HL-60 (cell line): ENCODE data around the gene NATD1.

ENCODE experiments used
- POLR2AphosphoS5 ChIP-seq: IDR thresholded peaks from 2 replicates; pipeline ENCODE4 v1.6.1; 2012; ENCODE audit warnings: low read depth
- TF ChIP-seq, protein P1 (sequence below): IDR thresholded peaks from one replicate; pipeline ENCODE4 v1.5.1; 2011; ENCODE audit warnings: low read length, control low read depth, inconsistent platforms; ENCODE audit not compliant: insufficient read depth
- TF ChIP-seq, protein P2 (sequence below): IDR thresholded peaks from 2 replicates; pipeline ENCODE4 v1.6.1; 2012; ENCODE audit warnings: low read depth; ENCODE audit not compliant: insufficient replicate concordance

DNA sequence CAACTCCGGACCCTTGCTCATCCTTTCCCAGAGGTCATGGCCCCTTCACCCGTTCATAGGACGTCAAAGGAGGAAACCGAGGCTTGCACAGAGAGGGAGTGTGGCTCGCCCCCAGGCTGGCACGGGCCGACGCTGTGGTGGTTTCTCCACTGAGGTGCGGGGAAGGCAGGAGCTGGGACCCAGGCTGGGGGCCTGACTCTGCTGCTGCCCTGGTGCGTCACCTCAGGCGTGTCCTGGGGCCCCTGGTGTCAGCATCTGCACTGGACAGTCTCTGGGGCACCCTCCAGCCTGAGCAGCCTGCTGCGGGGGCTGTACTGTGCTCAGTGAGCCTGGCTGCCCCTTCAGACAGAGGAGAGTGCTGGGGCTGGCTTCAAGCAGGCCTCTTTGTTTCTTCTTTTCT is 38.7 kb upstream of the NATD1 start:
- TF ChIP-seq, protein P1, sequence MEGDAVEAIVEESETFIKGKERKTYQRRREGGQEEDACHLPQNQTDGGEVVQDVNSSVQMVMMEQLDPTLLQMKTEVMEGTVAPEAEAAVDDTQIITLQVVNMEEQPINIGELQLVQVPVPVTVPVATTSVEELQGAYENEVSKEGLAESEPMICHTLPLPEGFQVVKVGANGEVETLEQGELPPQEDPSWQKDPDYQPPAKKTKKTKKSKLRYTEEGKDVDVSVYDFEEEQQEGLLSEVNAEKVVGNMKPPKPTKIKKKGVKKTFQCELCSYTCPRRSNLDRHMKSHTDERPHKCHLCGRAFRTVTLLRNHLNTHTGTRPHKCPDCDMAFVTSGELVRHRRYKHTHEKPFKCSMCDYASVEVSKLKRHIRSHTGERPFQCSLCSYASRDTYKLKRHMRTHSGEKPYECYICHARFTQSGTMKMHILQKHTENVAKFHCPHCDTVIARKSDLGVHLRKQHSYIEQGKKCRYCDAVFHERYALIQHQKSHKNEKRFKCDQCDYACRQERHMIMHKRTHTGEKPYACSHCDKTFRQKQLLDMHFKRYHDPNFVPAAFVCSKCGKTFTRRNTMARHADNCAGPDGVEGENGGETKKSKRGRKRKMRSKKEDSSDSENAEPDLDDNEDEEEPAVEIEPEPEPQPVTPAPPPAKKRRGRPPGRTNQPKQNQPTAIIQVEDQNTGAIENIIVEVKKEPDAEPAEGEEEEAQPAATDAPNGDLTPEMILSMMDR: no peak
- TF ChIP-seq, protein P2, sequence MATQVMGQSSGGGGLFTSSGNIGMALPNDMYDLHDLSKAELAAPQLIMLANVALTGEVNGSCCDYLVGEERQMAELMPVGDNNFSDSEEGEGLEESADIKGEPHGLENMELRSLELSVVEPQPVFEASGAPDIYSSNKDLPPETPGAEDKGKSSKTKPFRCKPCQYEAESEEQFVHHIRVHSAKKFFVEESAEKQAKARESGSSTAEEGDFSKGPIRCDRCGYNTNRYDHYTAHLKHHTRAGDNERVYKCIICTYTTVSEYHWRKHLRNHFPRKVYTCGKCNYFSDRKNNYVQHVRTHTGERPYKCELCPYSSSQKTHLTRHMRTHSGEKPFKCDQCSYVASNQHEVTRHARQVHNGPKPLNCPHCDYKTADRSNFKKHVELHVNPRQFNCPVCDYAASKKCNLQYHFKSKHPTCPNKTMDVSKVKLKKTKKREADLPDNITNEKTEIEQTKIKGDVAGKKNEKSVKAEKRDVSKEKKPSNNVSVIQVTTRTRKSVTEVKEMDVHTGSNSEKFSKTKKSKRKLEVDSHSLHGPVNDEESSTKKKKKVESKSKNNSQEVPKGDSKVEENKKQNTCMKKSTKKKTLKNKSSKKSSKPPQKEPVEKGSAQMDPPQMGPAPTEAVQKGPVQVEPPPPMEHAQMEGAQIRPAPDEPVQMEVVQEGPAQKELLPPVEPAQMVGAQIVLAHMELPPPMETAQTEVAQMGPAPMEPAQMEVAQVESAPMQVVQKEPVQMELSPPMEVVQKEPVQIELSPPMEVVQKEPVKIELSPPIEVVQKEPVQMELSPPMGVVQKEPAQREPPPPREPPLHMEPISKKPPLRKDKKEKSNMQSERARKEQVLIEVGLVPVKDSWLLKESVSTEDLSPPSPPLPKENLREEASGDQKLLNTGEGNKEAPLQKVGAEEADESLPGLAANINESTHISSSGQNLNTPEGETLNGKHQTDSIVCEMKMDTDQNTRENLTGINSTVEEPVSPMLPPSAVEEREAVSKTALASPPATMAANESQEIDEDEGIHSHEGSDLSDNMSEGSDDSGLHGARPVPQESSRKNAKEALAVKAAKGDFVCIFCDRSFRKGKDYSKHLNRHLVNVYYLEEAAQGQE: no peak
- TF ChIP-seq POLR2AphosphoS5: no peak
